HG02884 (cell line): ENCODE results near the gene TIE1.

Source experiments
- ATAC-seq: cut with Tn5 transposase; IDR thresholded peaks from one replicate; pipeline ENCODE4 v1.9.1; 2021; ENCODE audit warnings: mild to moderate bottlenecking, moderate library complexity; ENCODE audit not compliant: unreplicated experiment

TIE1 gene

GRCh38 chr1:43292679-43293078 lies 8.1 kb upstream of the TIE1 start:
- no peak for ATAC-seq

- no peak for ATAC-seq
Measured at GRCh38 chr1:43293176-43293575, 7.6 kb upstream of the TIE1 start.

- no peak for ATAC-seq
Measured at GRCh38 chr1:43293896-43294760, 6.7 kb upstream of the TIE1 start.

- ATAC-seq = no peak
Measured at GRCh38 chr1:43294761-43295160, 6.0 kb upstream of the TIE1 start.

- no peak for ATAC-seq
Measured at GRCh38 chr1:43296207-43296606, 4.6 kb upstream of the TIE1 start.

- no peak for ATAC-seq
Measured at GRCh38 chr1:43298055-43298454, 2.7 kb upstream of the TIE1 start.

GRCh38 chr1:43299101-43299500 lies 1.7 kb upstream of the TIE1 start:
- ATAC-seq = no peak

GRCh38 chr1:43302201-43302600 lies 1.4 kb downstream of the TIE1 start:
- ATAC-seq = no peak

GRCh38 chr1:43302721-43303470 lies 2.1 kb downstream of the TIE1 start:
- ATAC-seq = no peak

- ATAC-seq = no peak
Measured at GRCh38 chr1:43303471-43304313, 2.9 kb downstream of the TIE1 start.

- ATAC-seq = no peak
Measured at GRCh38 chr1:43304314-43304681, 3.5 kb downstream of the TIE1 start.

GRCh38 chr1:43304771-43305300 lies 4.1 kb downstream of the TIE1 start:
- no peak for ATAC-seq

- no peak for ATAC-seq
Measured at GRCh38 chr1:43305461-43305860, 4.7 kb downstream of the TIE1 start.

GRCh38 chr1:43305926-43306687 lies 5.3 kb downstream of the TIE1 start:
- ATAC-seq = no peak

- no peak for ATAC-seq
Measured at GRCh38 chr1:43306688-43307457, 6.1 kb downstream of the TIE1 start.

GRCh38 chr1:43307458-43308158 lies 6.8 kb downstream of the TIE1 start:
- ATAC-seq = no peak

- ATAC-seq = no peak
Measured at GRCh38 chr1:43308635-43309404, 8.0 kb downstream of the TIE1 start.

- ATAC-seq = no peak
Measured at GRCh38 chr1:43309405-43310025, 8.7 kb downstream of the TIE1 start.
